Transverse colon (tissue), 4 donors: ENCODE data around the gene ALK. TPM values are rescaled to one million over a fixed set of nuclear protein-coding genes. Genes with fewer than 3 reads are reported as not detected.

Source experiments
- DNase-seq: peaks from one replicate; pipeline ENCODE4 v3.0.0-alpha.2; 2019
- H3K27ac ChIP-seq, 4 donors: fragments of 200-600 bp; sonication (generic); 2 replicates each; pipeline ENCODE4 v1.5.1; 2016 to 2018; ENCODE audit warnings: inconsistent platforms in 4 of 4
- H3K27me3 ChIP-seq: fragments of 200-600 bp; sonication (generic); 2 replicates; pipeline ENCODE4 v1.5.1; 2017; ENCODE audit warnings: inconsistent platforms
- H3K36me3 ChIP-seq, 4 donors: fragments of 200-600 bp; sonication (generic); 2 replicates each; pipeline ENCODE4 v1.5.1; 2017 to 2019; ENCODE audit warnings: inconsistent platforms in 4 of 4
- H3K4me1 ChIP-seq, 4 donors: fragments of 200-600 bp; sonication (generic); 2 replicates each; pipeline ENCODE4 v1.5.1; 2017 to 2020; ENCODE audit warnings: inconsistent platforms in 4 of 4
- H3K4me3 ChIP-seq, 4 donors: fragments of 200-600 bp; sonication (generic); 1 replicate in 1 of 4; 2 replicates in 3 of 4; pipeline versions ENCODE4 v1.5.1 to v1.6.1; 2017 to 2019; ENCODE audit warnings: inconsistent platforms in 4 of 4
- H3K9me3 ChIP-seq, 2 donors: fragments of 200-600 bp; sonication (generic); 2 replicates each; pipeline ENCODE4 v1.5.1; 2017 to 2019; ENCODE audit warnings: inconsistent platforms in 2 of 2
- CTCF ChIP-seq, 5 experiments: fragments of 200-600 bp in 3 of 5; fragments of 450-650 bp in 2 of 5; sonication (generic) in 3 of 5; IDR thresholded peaks; 1 replicate in 2 of 5; 2 replicates in 3 of 5; pipeline ENCODE4 v1.5.1; 2016 to 2017; ENCODE audit warnings: antibody characterized with exemption in 5 of 5, inconsistent platforms in 3 of 5, mild to moderate bottlenecking in 2 of 5, moderate library complexity in 1 of 5
- EP300 ChIP-seq: sonication (generic); formaldehyde crosslinking; IDR thresholded peaks from one replicate; pipeline ENCODE4 v1.6.1; 2017; ENCODE audit warnings: antibody characterized with exemption, low read depth
- POLR2A ChIP-seq: fragments of 450-650 bp; IDR thresholded peaks from one replicate; pipeline ENCODE4 v1.6.1; 2016; ENCODE audit warnings: antibody characterized with exemption, mild to moderate bottlenecking, moderate library complexity
- POLR2AphosphoS5 ChIP-seq, 3 donors: sonication (generic); formaldehyde crosslinking; IDR thresholded peaks; one replicate each; pipeline ENCODE4 v1.6.1; 2016; ENCODE audit warnings: antibody characterized with exemption in 3 of 3
- WGBS, 2 donors: methylation state at CpG; one replicate each; pipeline ENCODE4 v1.1.5; 2018; ENCODE audit warnings: low coverage in 1 of 2; 5-methylcytosine and 5-hydroxymethylcytosine counted together
- in situ Hi-C, 4 donors: fragments of 200-750 bp; cut with MboI; loops; one replicate each; pipeline versions ENCODE4 v1.15.0 to v1.15.1; 2017; ENCODE audit warnings: low sequenced_read_pairs in 3 of 4, low pct_ligation_motif_present in 1 of 4, low pct_unique_long_range_greater_than_20kb in 1 of 4
- intact Hi-C: fragments of 100-400 bp; cut with DNase I; formaldehyde crosslinking; loops from one replicate; pipeline ENCODE4 v1.15.1; 2023; ENCODE audit warnings: low total_unique reads
- total RNA-seq, 4 donors: library from RNA; depleted of rRNA; stranded (reverse); fragments of >200 nt; gene quantifications; one replicate each; pipeline ENCODE4 v1.1.0, GENCODE V29; 2016

The ALK gene
- total RNA-seq, 4 donors from 2014 or later = 0.32 to 0.82 TPM; not detected in 2

DNA sequence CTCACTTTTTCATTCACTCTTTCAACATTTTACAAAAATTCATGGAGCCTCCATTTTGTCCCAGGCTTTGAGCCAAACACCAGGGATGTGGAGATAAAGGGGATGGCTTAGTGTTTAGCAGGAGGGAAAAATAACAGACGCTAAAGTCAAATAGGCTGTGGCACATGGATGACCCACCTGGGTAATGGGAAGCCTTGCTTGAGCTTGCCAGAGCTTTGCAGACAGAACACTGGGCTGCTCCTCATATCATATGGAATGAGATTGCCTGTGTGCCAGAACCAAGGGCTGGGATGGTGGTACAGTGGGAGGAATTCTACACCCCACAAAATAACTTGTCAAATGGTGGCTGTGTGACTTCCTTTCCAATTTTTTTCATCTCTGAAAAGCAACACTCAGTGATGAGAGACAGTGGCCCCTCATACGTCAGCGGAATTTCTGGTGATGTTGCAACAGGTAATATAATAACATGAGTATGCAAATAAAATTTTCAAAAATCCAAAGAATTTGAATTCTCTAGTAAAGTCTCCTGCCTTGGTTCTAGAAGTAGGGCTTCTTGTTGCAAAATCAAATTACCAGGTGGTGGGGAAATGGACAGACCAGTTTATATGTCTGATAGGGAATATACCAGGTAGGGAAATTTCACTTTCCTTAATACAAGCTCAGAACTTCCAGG, 553.3 kb downstream of the ALK start:
- 83 to 100% methylated on average over 2 to 3 of the region's 3 CpGs for WGBS, 2 donors

DNA sequence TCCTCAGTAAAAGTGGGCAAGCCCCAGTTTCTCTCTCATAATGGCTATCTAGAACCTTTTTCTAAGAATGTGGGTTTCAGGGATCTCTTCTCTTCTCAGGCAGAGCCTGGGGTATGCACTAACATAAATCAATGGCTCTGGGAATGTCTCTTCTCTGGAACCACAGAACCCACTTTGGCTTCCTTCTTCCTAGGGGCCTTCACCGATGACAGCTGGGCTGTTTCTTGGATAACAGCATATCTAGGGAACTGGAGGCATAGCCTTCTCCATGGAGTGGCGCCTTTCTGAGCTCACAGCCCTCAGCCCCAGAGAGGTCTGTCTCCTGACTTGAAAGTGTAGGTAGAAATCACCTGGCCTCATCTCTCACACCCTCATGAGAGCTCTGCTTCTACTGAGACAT, 558.3 kb downstream of the ALK start:
- DNase-seq = no peak
- in situ Hi-C loops = no loop called here
- Histone ChIP-seq H3K4me1 (no peaks in the 10 kb centered on the region), H3K4me3 (no peak overlapping the region), H3K27ac (no peak overlapping the region), H3K36me3 (no peaks in the 10 kb centered on the region), H3K27me3 (no peaks in the 10 kb centered on the region), H3K9me3 (no peaks in the 10 kb centered on the region)
- no peak for TF ChIP-seq POLR2AphosphoS5 (IDR thresholded peaks at IDR 0.05)
- no peak for TF ChIP-seq POLR2A
- TF ChIP-seq EP300 = no peak
- no peak for TF ChIP-seq CTCF (IDR thresholded peaks at IDR 0.05)
- WGBS, 2 donors = 86 to 100% methylated on average over 1 to 2 of the region's 2 CpGs
- intact Hi-C loops = no loop called here

More for the DNA sequence above, 553.3 kb downstream of the ALK start:
- DNase-seq = no peak
- H3K9me3 ChIP-seq = no peaks in the 10 kb centered on the region
- H3K4me3 ChIP-seq = no peak overlapping the region
- no peaks in the 10 kb centered on the region for H3K36me3 ChIP-seq
- TF ChIP-seq POLR2AphosphoS5 (IDR thresholded peaks at IDR 0.05) = no peak
- TF ChIP-seq EP300 = no peak
- no peak for TF ChIP-seq POLR2A
- no peak for TF ChIP-seq CTCF (IDR thresholded peaks at IDR 0.05)
- intact Hi-C loops (no loop called here), in situ Hi-C loops (no loop called here)
- H3K27ac ChIP-seq = no peak overlapping the region
- no peaks in the 10 kb centered on the region for H3K4me1 ChIP-seq
- H3K27me3 ChIP-seq = no peaks in the 10 kb centered on the region

DNA sequence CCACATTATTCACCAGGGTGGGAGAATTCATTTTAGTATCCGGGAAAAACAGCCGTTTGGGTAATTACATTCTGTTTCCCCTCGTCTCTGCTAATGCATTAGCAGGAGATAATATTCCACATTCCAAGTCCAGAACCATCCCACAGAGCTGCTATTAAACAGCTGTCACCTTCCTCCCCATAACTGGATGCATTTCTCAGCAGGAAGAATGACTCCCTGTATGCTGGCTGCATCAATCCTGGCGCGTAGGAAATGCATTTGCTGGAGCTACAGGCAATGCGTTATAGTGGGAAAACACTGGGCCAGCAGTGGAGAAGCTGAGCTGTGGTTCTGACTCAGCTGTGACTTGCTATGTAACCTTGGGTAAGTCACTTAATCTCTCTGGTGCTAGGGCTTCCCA, 560.2 kb downstream of the ALK start:
- in situ Hi-C loops (no loop called here), intact Hi-C loops (no loop called here)
- TF ChIP-seq POLR2A (no peak), CTCF (IDR thresholded peaks at IDR 0.05) (no peak), POLR2AphosphoS5 (IDR thresholded peaks at IDR 0.05) (no peak), EP300 (no peak)
- H3K4me1 ChIP-seq = no peaks in the 10 kb centered on the region
- no peaks in the 10 kb centered on the region for H3K9me3 ChIP-seq
- no peaks in the 10 kb centered on the region for H3K36me3 ChIP-seq
- no peak overlapping the region for H3K27ac ChIP-seq
- no peaks in the 10 kb centered on the region for H3K27me3 ChIP-seq
- 80 to 82% methylated on average over 6 of the region's 6 CpGs for WGBS, 2 donors
- no peak overlapping the region for H3K4me3 ChIP-seq
- no peak for DNase-seq

DNA sequence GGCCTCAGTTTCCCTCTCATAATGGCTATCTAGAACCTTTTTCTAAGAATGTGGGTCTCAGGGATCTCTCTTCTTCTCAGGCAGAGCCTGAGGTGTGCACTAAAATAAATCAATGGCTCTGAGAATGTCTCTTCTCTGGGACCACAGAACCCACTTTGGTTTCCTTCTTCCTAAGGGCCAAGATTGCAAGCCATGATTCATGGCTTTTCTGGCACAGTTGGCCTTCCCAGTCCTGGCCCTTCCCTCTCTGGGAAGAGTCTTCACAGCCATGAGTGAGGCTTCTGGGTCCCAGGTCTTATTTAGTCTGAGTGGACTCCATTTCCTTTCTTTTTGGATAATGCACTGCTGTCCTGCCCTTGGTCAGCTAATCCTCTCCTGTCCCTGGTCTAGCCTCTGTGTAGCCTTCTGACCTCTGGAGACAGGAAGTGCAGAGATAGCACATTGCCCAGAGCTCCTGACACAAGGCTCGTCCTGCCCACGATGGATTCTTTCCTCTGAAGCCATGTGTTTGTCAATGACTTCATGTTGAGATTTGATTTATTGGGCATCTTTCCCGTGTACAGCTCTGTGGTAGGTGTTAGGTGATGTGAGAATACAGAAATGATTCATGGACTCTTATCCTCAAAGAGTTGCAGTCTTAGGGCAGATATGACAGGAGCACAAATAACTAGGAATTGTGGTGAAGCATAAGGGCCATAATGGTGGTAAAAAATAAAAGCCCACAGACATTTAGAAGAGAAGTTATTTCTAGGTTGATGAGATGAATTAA, 561.2 kb downstream of the ALK start:
- in situ Hi-C loops = no loop called here
- no peak for DNase-seq
- Histone ChIP-seq H3K36me3 (no peaks in the 10 kb centered on the region), H3K27ac (no peak overlapping the region), H3K27me3 (no peaks in the 10 kb centered on the region), H3K9me3 (no peaks in the 10 kb centered on the region), H3K4me1 (no peaks in the 10 kb centered on the region), H3K4me3 (no peak overlapping the region)
- WGBS, 2 donors = 32% methylated on average over 3 of the region's 3 CpGs; no CpG with 5 or more reads in 1 of the 2 donors
- TF ChIP-seq EP300 = no peak
- no peak for TF ChIP-seq POLR2AphosphoS5 (IDR thresholded peaks at IDR 0.05)
- no peak for TF ChIP-seq CTCF (IDR thresholded peaks at IDR 0.05)
- no peak for TF ChIP-seq POLR2A
- intact Hi-C loops = no loop called here
